Transverse colon (tissue), 4 donors: ENCODE results near the gene RTL3. TPM values are rescaled to one million over a fixed set of nuclear protein-coding genes. Genes with fewer than 3 reads are reported as not detected.
A peak's percentile ranks its signal among the peaks of the same experiment; 100 is the strongest.

Experiments used
- DNase-seq: peaks from one replicate; pipeline ENCODE4 v3.0.0-alpha.2; 2019
- H3K27ac ChIP-seq, 4 donors: fragments of 200-600 bp; sonication (generic); 2 replicates each; pipeline ENCODE4 v1.5.1; 2016 to 2018; ENCODE audit warnings: inconsistent platforms in 4 of 4
- H3K27me3 ChIP-seq: fragments of 200-600 bp; sonication (generic); 2 replicates; pipeline ENCODE4 v1.5.1; 2017; ENCODE audit warnings: inconsistent platforms
- H3K36me3 ChIP-seq, 4 donors: fragments of 200-600 bp; sonication (generic); 2 replicates each; pipeline ENCODE4 v1.5.1; 2017 to 2019; ENCODE audit warnings: inconsistent platforms in 4 of 4
- H3K4me1 ChIP-seq, 4 donors: fragments of 200-600 bp; sonication (generic); 2 replicates each; pipeline ENCODE4 v1.5.1; 2017 to 2020; ENCODE audit warnings: inconsistent platforms in 4 of 4
- H3K4me3 ChIP-seq, 4 donors: fragments of 200-600 bp; sonication (generic); 1 replicate in 1 of 4; 2 replicates in 3 of 4; pipeline versions ENCODE4 v1.5.1 to v1.6.1; 2017 to 2019; ENCODE audit warnings: inconsistent platforms in 4 of 4
- H3K9me3 ChIP-seq, 2 donors: fragments of 200-600 bp; sonication (generic); 2 replicates each; pipeline ENCODE4 v1.5.1; 2017 to 2019; ENCODE audit warnings: inconsistent platforms in 2 of 2
- EP300 ChIP-seq: sonication (generic); formaldehyde crosslinking; IDR thresholded peaks from one replicate; pipeline ENCODE4 v1.6.1; 2017; ENCODE audit warnings: antibody characterized with exemption, low read depth
- POLR2A ChIP-seq: fragments of 450-650 bp; IDR thresholded peaks from one replicate; pipeline ENCODE4 v1.6.1; 2016; ENCODE audit warnings: antibody characterized with exemption, mild to moderate bottlenecking, moderate library complexity
- POLR2AphosphoS5 ChIP-seq, 3 donors: sonication (generic); formaldehyde crosslinking; IDR thresholded peaks; one replicate each; pipeline ENCODE4 v1.6.1; 2016; ENCODE audit warnings: antibody characterized with exemption in 3 of 3
- WGBS, 2 donors: methylation state at CpG; one replicate each; pipeline ENCODE4 v1.1.5; 2018; ENCODE audit warnings: low coverage in 1 of 2; 5-methylcytosine and 5-hydroxymethylcytosine counted together
- in situ Hi-C, 4 donors: fragments of 200-750 bp; cut with MboI; loops; one replicate each; pipeline versions ENCODE4 v1.15.0 to v1.15.1; 2017; ENCODE audit warnings: low sequenced_read_pairs in 3 of 4, low pct_ligation_motif_present in 1 of 4, low pct_unique_long_range_greater_than_20kb in 1 of 4
- intact Hi-C: fragments of 100-400 bp; cut with DNase I; formaldehyde crosslinking; loops from one replicate; pipeline ENCODE4 v1.15.1; 2023; ENCODE audit warnings: low total_unique reads
- total RNA-seq, 4 donors: library from RNA; depleted of rRNA; stranded (reverse); fragments of >200 nt; gene quantifications; one replicate each; pipeline ENCODE4 v1.1.0, GENCODE V29; 2016
- TF ChIP-seq, protein P1 (sequence below), 5 experiments: fragments of 200-600 bp in 3 of 5; fragments of 450-650 bp in 2 of 5; sonication (generic) in 3 of 5; IDR thresholded peaks; 1 replicate in 2 of 5; 2 replicates in 3 of 5; pipeline ENCODE4 v1.5.1; 2016 to 2017; ENCODE audit warnings: antibody characterized with exemption in 5 of 5, inconsistent platforms in 3 of 5, mild to moderate bottlenecking in 2 of 5, moderate library complexity in 1 of 5

Gene RTL3
- total RNA-seq, 4 donors from 2014 or later, result 0.14 to 1.1 TPM; not detected in 2

DNA sequence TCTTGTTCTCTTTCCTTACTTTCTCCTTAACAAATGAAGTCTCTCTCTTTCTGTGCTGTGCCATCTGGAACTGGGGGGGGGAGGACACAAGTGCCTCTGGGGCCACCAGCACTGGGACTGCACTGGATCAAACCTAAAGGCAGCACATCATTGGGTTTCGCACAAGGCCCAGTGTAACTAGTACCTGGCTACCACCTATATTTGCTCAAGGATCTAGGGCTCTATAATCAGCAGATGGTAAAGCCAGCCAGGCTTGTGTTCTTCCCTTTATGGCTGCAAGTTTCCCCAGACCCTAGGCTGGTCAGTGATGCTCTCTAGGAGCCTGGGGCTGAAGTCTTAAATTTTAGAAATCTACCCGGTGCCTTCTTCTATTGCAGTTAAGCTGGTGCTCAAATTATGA lies 40.1 kb downstream of the RTL3 start:
- WGBS, 2 donors, result 89% methylated on average over 2 of the region's 2 CpGs; no CpG with 5 or more reads in 1 of the 2 donors
- intact Hi-C loops, result no loop called here
- TF ChIP-seq POLR2AphosphoS5 (IDR thresholded peaks at IDR 0.05) (no peak), POLR2A (no peak), EP300 (no peak)
- TF ChIP-seq, protein P1, sequence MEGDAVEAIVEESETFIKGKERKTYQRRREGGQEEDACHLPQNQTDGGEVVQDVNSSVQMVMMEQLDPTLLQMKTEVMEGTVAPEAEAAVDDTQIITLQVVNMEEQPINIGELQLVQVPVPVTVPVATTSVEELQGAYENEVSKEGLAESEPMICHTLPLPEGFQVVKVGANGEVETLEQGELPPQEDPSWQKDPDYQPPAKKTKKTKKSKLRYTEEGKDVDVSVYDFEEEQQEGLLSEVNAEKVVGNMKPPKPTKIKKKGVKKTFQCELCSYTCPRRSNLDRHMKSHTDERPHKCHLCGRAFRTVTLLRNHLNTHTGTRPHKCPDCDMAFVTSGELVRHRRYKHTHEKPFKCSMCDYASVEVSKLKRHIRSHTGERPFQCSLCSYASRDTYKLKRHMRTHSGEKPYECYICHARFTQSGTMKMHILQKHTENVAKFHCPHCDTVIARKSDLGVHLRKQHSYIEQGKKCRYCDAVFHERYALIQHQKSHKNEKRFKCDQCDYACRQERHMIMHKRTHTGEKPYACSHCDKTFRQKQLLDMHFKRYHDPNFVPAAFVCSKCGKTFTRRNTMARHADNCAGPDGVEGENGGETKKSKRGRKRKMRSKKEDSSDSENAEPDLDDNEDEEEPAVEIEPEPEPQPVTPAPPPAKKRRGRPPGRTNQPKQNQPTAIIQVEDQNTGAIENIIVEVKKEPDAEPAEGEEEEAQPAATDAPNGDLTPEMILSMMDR (IDR thresholded peaks at IDR 0.05), result no peak
- Histone ChIP-seq H3K4me3 (no peak overlapping the region), H3K4me1 (peaks cover 0 to 4% (median 0%) of the 10 kb centered on the region in 4 donors), H3K36me3 (no peaks in the 10 kb centered on the region), H3K9me3 (no peaks in the 10 kb centered on the region), H3K27ac (peak overlapping the region in 2 of 4 donors; percentile 42 to 60), H3K27me3 (no peaks in the 10 kb centered on the region)
- peak; percentile 10 for DNase-seq
- in situ Hi-C loops, result no loop called here

DNA sequence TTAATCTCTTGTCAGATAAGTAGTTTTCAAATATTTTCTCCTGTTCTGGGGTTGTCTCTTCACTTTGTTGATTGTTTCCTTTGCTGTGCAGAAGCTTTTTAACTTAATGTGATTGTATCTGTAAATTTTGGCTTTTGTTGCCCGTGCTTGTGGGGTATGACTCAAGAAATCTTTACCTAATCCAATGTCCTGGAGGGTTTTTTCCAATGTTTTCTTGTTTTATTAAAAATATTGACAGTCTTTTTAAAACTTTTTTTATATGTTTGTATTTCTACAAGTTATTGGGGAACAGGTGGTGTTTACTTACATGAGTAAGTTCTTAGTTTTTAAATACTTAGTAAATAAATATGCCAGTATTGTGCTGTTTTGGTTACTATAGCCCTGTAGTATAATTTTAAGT lies 44.9 kb downstream of the RTL3 start:
- no peaks in the 10 kb centered on the region for H3K4me1 ChIP-seq
- WGBS, 2 donors, result 46% methylated on average over 1 of the region's 1 CpG; no CpG with 5 or more reads in 1 of the 2 donors
- H3K4me3 ChIP-seq, result no peak overlapping the region
- H3K36me3 ChIP-seq, result no peaks in the 10 kb centered on the region
- no peak overlapping the region for H3K27ac ChIP-seq
- TF ChIP-seq, protein P1 (IDR thresholded peaks at IDR 0.05), result no peak
- TF ChIP-seq EP300 (no peak), POLR2A (no peak), POLR2AphosphoS5 (IDR thresholded peaks at IDR 0.05) (no peak)
- intact Hi-C loops, result no loop called here
- H3K9me3 ChIP-seq, result no peaks in the 10 kb centered on the region
- DNase-seq, result no peak
- in situ Hi-C loops, result no loop called here
- no peaks in the 10 kb centered on the region for H3K27me3 ChIP-seq

Other genes starting within 250 kb of the RTL3 start
- gene LPAR4, start 88.4 kb upstream of the RTL3 start, total RNA-seq, result under 1 TPM in 1 of 4 donors, not detected in 3; 0.16 TPM